Breast epithelium (tissue), 3 donors: ENCODE measurements around the gene PCDH9.

ENCODE experiments used
- CTCF ChIP-seq, 3 donors: fragments of 450-650 bp; IDR thresholded peaks; one replicate each; pipeline ENCODE4 v1.5.1; 2016 to 2017; ENCODE audit warnings: antibody characterized with exemption in 3 of 3, mild to moderate bottlenecking in 3 of 3, moderate library complexity in 3 of 3
- POLR2A ChIP-seq: fragments of 450-650 bp; IDR thresholded peaks from one replicate; pipeline ENCODE4 v1.6.1; 2016; ENCODE audit warnings: antibody characterized with exemption, mild to moderate bottlenecking, moderate library complexity
- POLR2AphosphoS5 ChIP-seq, 3 donors: sonication (generic); formaldehyde crosslinking; IDR thresholded peaks; one replicate each; pipeline ENCODE4 v1.6.1; 2017; ENCODE audit warnings: antibody characterized with exemption in 3 of 3

- TF ChIP-seq CTCF (IDR thresholded peaks at IDR 0.05) (no peak), POLR2A (no peak), POLR2AphosphoS5 (IDR thresholded peaks at IDR 0.05) (no peak)
These were observed 369.2 kb downstream of the PCDH9 start for GRCh38 chr13:66860878-66861417.
